GM19025 (cell line): ENCODE results near the gene ATPAF2.

ENCODE experiments used
- ATAC-seq: cut with Tn5 transposase; IDR thresholded peaks from one replicate; pipeline ENCODE4 v1.9.1; 2021; ENCODE audit warnings: mild to moderate bottlenecking, low read depth, moderate library complexity; ENCODE audit not compliant: unreplicated experiment

ATPAF2 gene

DNA sequence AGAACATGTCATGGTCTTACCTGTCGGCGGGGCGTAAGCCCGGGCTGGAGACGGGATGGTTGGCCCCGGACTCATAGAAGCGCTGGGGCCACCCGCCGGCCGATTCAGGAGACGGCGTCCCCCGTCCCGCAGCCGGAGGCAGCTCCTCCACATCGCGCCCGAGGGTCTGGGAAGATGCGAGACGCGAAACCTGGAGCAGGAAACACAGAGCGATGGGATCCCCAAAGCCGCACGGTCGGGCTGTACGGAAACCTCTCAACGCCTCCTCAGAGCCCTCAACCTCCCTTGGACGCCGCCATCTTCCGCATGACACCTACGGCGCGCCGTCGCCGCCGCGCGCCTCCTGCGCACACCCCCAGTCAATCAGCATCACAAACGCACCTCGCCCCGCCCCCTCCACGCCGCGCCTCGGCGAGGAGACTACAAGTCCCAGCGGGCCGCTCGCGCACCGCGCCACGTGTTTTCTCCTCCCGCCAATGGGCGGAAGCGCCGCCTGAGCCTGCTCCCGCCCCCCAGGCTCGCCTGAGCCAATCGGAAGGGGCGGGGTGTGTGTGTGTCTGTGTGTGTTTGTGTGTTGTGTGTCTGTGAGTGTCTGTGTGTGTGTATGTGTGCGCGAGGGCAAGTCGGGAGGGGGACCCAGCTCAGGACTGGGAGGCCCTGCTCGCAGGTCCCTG lies at the start of gene ATPAF2, which contains the start of gene GID4:
TSS of gene ATPAF2 (minus strand) at position 308 of the 674 bp plus-strand sequence. CDS start at position 153, 155 bp downstream.
TSS of gene GID4 (plus strand) at position 548 of the 674 bp plus-strand sequence. CDS start at position 605, 57 bp downstream.
- peak; percentile 92 for ATAC-seq

DNA sequence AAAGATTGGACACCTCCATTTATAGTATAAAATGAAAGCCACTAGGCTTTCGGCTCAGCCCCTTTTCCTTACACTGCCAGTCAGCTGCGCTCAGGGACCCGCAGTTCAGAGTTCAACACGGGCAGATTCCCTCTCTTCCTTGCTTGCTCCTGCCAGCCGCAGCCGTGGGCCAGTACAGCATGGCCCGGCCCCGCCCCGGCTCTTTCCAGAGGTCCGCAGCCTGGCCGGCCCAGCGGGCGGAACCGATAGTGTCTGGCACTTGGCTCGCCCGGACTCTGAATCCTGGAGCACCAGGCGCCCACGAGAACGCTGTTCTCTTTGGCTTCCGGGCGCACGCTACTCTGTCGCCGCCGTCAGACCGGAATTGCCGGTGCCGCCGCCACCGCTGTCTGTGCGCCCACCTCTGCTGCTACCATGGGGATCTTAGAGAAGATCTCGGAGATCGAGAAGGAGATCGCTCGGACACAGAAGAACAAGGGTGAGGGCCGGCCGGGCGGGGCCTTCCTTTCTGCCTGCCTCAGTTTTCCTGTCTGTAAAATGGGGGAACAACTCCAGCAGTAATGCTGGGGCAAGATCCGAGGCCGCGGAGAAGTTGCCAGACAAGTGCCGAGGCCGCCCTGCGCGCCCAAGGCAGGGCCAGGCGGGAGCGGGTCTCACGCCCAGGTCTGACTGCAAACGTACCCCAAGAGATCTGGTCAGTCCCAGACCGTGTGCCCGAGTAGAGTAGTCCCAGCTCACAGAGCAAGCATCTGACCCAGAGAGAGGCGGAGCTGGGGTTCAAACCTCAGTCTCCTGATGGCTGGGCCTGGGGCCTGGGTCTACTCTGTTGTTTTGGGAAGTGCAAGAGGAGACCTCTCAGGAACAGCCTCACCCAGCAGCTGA lies 48.9 kb upstream of the ATPAF2 start, which contains the start of gene DRG2:
TSS of gene DRG2 (plus strand) at position 339 of the 882 bp plus-strand sequence. CDS start at position 415, 76 bp downstream.
- peak; percentile 91 for ATAC-seq

DNA sequence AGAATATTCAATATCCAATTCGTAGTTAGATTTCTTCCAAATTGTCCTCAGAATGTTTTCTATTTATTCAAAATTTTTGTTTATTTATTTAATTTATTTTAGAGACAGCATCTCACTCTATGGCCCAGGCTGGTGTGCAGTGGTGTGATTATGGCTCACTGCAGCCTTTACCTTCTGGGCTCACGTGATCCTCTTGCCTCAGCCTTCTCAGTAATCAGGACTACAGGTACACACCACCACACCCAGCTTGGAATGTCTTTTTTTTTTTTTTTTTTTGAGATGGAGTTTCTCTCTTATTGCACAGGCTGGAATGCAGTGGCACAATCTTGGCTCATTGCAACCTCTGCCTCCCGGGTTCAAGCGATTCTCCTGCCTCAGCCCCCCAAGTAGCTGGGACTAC lies 45.3 kb upstream of the ATPAF2 start:
- no peak for ATAC-seq

DNA sequence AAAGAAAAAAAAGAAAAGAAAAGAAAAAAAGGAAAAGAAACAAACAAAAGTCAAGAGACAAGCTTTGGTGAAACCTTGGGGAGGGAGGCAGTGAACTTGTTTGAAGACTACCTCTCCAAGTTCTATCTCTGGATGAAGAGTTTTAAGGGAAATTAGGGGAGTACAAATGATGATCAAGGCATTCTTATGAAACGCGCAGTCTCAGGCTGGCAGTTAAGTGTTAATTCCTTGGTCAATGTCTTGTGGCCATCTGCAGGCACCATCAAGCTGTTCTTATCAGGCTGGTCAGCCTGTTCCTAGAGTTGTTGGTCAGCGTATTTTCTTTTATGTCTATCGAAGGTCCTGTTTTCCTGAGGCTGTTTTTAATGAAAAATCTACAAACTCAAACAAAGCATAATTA lies 40.6 kb upstream of the ATPAF2 start:
- ATAC-seq: no peak

DNA sequence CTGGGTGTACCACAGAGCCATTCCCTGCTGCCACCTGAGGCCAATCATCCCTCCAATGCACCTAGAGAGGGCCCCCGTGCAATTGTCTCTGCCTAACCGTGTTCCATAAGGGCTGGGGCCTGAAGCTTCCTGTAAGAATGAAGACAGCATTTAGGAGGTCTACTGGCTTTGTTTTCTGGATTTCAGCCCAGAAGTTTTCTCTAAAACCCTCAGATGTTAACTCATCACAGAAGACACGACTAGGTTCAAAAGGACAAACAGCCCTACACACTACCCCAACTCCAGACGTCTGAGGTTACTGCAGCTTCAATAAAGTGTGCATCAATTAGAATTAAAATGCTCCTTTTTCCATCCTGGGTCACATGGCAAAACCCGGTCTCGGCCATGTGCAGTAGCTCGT lies 38.0 kb upstream of the ATPAF2 start:
- no peak for ATAC-seq

DNA sequence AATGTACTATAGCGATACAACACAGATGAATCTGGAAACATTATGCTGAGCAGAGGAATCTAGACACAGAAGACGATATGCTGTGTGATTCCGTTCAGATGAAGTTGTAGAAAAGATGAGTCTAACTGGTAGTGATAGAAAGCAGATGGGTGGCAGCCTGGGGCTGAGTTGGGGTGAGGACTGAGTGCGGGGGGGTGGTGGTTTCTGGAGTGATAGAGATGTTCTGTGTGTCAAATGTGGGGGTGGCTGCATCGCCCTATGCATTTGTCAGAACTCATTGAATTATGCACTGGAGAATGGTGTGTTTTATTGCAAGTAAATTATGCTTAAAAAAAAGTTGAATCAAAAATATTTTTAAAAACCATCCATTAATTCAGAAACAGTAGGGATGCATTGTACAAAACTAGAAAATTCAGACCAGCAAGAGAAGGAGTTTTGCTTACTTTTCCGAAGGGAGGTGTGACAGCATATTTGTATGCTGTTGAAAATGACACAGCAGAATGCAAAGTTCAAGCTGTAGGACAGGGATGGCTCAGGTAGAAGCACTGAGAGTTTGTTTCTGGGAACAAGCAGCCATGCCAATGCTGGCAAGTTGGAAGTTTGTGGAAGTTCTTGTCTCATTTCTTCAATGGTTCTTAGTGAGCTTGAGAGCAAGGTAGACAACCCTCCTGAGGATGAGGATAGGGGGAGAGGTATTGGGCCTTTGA lies 35.8 kb upstream of the ATPAF2 start:
- no peak for ATAC-seq

DNA sequence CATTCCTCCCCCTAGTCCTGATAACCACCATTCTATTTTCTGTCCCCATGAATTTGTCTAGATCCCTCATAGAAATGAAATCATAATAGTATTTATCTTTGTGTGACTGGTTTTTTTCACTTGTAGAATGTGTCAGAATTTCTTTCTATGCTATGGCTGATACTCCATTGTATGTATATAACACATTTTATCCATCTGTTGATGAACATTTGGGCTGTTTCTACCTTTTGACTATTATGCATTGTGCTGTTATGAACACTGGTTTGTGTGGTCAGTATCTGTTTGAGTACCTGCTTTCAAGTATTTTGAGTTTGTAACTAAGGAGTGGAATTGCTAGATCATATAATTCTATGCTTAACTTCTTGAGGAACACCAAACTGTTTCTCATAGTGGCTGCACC lies 32.8 kb upstream of the ATPAF2 start:
- ATAC-seq: no peak

DNA sequence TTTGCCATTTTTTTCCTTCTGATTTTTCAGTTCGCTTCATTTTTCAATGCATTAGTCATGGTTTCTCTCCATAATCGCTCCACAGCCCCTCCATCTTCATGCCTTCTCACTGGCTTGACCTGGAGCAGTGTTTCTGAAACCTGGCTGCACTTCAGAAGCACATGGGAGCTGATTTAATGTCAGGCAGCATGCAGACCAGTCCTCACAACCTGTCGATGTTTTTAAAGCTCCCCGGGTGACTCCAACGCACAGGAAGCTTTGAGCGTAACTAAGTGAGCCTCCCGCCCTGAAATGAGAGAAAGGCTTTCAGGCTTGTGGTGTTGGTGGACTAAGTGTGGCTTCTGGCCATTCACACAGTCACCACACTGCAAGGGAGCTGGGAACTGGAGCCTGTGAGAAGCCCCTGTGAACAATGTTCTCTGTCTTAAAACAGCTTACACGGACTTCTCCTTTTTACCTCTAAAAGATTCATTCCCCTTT lies 31.9 kb upstream of the ATPAF2 start:
- no peak for ATAC-seq

DNA sequence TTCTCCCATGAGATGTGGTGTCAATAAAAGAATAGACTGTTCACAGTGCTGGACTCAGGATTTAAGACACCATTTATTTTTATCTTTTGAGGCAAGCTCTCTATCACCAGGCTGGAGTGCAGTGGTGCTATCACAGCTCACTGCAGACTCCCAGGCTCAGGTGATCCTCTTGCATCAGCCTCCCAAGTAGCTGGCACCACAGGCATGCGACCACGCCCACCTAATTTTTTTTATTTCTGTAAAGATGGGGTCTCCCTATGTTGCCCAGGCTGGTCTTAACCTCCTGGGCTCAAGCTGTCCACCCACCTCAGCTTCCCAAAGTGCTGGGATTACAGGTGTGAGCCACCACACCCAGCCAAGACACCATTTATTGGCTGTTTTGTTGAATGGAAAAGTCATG lies 30.1 kb upstream of the ATPAF2 start:
- no peak for ATAC-seq

DNA sequence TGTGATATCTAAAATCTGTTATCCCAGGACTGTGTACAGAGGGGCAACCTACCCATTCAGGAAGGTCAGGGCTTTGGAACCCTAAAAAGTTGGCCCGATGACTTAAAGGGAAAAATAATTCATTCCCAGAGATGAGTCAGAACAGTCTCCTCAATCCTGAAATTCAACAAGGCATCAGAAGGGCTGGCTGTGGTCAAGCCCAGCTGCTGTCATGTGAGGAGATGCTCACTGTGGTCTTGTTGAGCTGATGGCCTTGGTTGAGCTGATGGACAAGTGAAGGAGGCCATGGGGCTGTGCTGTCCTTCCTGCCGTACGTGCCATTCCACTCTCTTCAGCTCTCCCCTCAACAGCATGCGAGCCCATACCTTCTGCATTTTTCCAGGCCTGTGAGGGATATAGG lies 27.9 kb upstream of the ATPAF2 start:
- no peak for ATAC-seq

DNA sequence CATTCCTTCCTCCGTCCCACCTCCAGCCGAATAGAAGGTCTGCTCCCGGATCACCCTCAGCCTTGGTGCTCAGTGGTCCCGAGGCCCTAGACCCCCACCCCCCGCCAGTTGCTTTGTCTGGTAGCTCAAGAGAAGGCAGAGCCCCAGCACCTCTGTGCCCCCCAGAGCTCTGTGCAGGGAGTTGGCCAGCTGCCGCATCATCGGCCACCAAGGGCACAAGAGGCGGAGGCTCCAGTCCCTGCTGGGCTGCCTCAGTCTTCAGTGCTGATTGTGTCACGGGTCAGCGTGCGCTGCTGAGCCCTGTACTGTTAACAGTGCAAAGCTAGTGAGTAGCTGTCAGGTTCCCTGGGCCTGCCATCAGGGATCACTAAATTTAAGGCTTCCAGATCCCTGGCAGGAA lies 26.6 kb upstream of the ATPAF2 start:
- ATAC-seq: no peak

DNA sequence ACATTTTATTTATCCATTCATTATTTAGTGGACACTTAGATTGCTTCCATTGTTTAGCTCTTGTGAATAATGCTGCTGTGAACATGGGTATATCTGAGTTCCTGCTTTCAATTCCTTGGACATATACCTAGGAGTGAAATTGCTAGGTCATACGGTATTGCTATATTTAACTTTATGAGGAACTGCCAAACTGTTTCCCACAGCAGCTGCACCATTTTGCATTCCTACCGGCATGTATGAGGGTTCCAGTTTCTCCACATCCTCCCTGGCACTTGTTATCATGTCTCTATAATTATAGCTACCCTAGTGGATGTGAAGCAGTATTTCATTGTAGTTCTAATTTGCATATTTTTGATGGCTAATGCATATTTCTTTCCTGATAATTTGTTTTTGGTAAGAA lies 25.1 kb upstream of the ATPAF2 start:
- no peak for ATAC-seq

DNA sequence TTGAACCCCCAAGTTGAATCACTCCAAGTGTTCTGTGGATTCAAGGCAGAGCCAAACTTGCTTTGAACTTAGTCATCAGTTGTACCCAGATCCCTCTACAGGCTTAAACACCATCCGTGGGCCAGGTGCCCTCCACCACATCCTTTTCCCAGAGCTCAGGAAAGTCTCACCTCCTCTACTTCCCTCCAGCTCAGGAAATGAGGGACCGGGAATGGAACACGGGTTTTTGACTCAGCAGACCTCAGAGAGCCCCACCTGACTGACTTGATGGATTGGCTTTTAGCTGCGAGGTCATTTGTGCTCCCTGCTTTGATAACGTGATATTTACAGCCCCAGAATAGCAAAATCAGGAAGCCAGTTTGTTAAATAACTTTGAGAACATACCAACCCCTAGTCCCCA lies 20.3 kb upstream of the ATPAF2 start:
- no peak for ATAC-seq

DNA sequence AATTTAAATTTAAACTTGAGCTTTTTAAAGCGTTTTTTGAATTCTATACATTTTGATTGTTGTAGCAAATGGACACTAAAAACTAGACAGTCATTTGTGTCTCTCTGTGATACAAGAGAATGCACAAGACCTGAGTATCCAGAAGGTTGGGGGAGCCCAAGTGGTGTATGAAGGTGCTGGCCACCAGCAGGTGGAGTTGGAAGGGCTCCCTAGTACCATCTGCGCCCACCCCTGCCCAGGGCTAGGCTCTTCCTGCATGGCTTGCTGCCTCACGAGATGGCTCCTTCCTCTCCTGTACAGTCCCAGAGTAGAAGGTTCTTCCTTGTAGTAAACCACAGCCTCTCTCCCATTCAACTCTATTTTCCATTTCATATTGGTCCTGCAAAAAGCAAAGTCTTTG lies 17.2 kb upstream of the ATPAF2 start:
- ATAC-seq: no peak

DNA sequence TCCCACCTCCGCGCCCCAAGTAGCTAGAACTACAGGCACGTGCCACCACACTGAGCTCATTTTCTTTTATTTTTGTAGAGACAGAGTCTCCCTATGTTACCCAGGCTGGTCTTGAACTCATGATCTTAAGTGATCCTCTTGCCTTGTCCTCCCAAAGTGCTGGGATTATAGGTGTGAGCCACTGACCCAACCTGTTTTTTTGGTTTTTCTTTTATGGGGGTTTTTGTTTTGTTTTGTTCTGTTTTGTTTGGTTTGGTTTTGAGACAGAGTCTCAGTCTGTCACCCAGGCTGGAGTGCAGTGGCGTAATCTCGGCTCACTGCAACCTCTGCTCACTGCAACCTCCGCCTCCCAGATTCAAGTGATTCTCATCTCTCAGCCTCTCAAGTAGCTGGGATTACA lies 16.6 kb upstream of the ATPAF2 start:
- ATAC-seq: no peak

DNA sequence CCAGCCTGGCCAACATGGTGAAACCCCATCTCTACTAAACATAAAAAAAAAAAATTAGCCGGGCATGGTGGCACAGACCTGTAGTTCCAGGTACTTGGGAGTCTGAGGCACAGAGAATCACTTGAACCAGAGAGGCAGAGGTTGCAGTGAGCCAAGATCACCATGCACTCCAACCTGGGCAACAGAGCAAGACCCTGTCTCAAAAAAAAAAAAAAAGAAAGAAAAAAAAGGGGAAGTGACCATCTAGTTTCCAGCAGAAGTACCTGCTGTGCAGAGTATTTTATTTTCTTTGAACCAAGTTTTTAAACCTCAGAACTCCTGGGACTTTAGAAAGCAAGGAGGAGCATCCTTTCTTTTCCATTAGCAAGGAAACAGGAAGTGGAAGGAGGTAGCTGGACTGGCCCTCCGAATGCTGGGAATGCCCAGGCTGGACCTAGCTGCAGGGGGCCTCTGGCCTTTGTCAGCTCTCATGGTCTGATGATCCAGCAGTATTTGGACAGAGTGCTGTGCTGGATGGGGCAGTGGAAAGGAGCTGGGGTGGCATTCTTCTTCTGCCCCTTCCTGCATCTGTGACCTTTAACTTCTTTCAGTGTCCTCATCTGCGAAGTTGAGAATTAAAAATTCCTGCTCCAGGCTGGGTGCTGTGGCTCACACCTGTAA lies 6.9 kb upstream of the ATPAF2 start:
- ATAC-seq: no peak

DNA sequence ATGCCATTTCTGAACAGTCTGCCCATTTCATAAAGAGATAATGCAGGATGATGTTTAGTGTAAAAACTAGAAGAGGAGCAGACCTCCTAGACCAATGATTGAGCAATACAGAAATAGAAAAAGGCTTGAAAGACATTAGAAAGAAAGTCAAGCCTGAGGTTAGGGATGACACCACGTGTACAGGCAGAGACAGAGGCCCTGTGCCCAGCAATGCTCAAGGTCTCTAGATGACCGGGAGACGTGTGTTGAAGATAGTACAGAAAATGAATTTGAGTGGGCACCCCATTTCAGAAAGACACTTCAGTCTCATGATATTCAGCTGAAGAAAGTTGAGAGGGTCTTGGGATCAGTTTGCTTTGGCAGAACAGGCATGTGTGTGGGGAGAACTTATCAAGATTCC lies 5.6 kb upstream of the ATPAF2 start:
- ATAC-seq: no peak

DNA sequence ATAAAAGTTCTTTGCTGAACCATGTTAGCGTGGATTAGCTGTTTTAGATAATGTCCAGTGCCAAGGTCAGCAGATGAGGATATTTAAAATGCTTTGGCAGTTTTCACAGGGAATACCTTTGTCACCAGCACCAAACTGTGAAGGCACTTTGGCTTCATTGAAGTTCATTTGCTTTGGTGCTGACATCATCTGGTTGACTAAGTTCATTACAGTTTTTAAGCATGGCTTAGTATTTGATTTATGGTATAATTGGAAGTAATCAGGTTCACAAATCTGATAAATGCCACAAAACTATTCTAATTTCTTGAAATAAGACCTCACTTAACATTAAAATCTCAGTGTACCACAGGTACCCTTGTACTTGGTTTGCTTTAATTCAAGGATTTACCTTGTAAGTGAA lies 4.5 kb upstream of the ATPAF2 start:
- ATAC-seq: no peak

DNA sequence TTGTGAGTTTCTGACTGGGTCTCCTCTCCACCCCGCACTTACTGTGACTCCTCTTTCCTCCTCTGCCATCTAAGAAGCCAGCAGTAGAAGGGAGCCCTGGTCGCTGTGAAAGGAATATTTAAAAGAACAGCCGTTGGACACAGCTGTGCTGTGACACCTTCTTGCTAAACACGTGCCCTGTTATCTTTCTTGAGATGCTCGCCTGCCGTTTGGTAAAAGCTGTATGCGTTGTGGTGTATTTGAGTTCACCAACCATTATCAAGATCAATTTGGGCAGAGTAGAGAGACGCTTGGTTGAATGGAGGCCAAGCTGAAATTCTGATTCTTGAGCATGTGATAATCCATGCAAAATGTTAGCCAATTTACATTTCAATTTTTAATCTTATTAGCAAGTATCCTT lies 4.0 kb upstream of the ATPAF2 start:
- ATAC-seq: no peak

DNA sequence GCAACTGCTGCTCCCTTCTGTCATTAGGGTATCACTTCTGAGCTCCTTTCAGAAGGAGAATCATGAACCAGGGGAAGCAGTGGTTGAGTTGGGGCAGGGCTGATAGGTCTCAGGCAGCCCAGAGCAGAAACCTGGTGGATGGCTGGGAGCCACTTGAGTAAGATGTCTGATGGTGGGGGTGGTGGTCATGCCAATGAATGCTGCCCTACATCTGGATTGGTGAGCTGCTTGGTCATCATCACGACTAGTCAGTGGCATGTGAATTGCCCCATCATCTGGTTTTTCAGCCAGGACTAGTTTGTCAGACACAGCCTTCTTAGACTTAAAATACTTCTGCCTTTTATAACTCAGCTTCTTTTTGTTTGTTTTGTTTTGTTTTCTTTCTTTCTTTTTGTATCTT lies 2.8 kb upstream of the ATPAF2 start:
- ATAC-seq: no peak
